Measurements from ENCODE around the gene RBPJL. TPM values are rescaled to one million over a fixed set of nuclear protein-coding genes. Genes with fewer than 3 reads are reported as not detected.

Gene RBPJL
- total and polyA plus RNA-seq, 2 of the 13 experiments (the other 11 are each of a cell fraction or from before 2014, with no cell fraction given): not detected

- no peak for TF ChIP-seq FOXP1 (IDR thresholded peaks at IDR 0.05)
- TF ChIP-seq FOXP1 (CRISPR knock-in tag; IDR thresholded peaks at IDR 0.05): peak; percentile 61; the same call in 1 of the 2 replicates
- 0 out of 2 replicates have a peak, but pooled peaks have one; percentile 54 for TF ChIP-seq ZNF33B (CRISPR knock-in tag; IDR thresholded peaks at IDR 0.05)
- TF ChIP-seq, protein P1, sequence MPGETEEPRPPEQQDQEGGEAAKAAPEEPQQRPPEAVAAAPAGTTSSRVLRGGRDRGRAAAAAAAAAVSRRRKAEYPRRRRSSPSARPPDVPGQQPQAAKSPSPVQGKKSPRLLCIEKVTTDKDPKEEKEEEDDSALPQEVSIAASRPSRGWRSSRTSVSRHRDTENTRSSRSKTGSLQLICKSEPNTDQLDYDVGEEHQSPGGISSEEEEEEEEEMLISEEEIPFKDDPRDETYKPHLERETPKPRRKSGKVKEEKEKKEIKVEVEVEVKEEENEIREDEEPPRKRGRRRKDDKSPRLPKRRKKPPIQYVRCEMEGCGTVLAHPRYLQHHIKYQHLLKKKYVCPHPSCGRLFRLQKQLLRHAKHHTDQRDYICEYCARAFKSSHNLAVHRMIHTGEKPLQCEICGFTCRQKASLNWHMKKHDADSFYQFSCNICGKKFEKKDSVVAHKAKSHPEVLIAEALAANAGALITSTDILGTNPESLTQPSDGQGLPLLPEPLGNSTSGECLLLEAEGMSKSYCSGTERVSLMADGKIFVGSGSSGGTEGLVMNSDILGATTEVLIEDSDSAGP (CRISPR knock-in tag; IDR thresholded peaks at IDR 0.05; ENCODE audit: borderline replicate concordance): no peak
- 0 out of 2 replicates have a peak, but pooled peaks have one; percentile 25 for TF ChIP-seq ZSCAN31 (CRISPR knock-in tag; IDR thresholded peaks at IDR 0.05; ENCODE audit: low read depth)
Measured at GRCh38 chr20:45338121-45339030, 31.7 kb downstream of the RBPJL start (continued).

DNA sequence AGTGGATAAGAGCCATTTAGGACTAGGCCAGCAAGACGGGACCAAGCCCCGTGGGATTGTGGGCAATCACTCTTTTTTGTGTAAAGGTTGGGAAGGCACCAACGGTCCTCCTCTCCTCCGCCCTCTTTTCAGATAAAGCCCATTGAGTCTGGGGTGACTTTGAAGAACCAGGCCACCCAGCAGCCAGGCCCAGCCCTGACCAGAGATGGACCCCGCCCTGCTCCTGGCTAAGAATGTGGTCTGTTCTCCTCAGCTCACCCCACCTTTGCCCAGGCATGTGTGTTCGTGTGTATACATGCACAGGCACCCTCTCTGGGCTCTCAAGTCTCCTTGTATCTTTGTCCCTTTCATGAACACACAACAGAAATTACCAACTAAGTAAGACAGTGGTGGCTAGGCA is 32.4 kb downstream of the RBPJL start:
- in situ Hi-C loops (cut with HindIII; ENCODE audit: extremely low pct_ligation_motif_present, low pct_unique_long_range_greater_than_20kb) (no loop called here), intact Hi-C loops (cut with micrococcal nuclease; ENCODE audit: unreplicated experiment) (no loop called here)
- H3K79me2 ChIP-seq (ENCODE audit: insufficient read depth, low read length): peaks cover 44% of the 10 kb centered on the region
- H3K27me3 ChIP-seq (ENCODE audit: control insufficient read depth in 1 of 2, insufficient read depth in 2 of 2, low read length in 2 of 2): no peaks in the 10 kb centered on the region
- CTCF ChIA-PET (ENCODE audit: low intra/inter-chr PET ratio, low total read pairs): no interaction called here
- H4K20me1 ChIP-seq (ENCODE audit: insufficient read depth, low read length): no peaks in the 10 kb centered on the region
- H3K36me3 ChIP-seq (replicated peaks in 1 of 2; ENCODE audit: control insufficient read depth in 1 of 2, insufficient read depth in 2 of 2, low read length in 2 of 2): peaks cover 6 to 7% of the 10 kb centered on the region in 2 experiments; a peak in 3 of 5 replicates
- H3K27ac ChIP-seq (ENCODE audit: extremely low read length, insufficient read depth, low read length): peak overlapping the region; percentile 80
- BruUV-seq (replicated peaks): no TSS peak
- 77% methylated on average over 6 of the region's 6 CpGs for WGBS (ENCODE audit: low lambda C conversion rate)
- POLR2A ChIA-PET: interaction anchor here (0.6 to 23.9 kb wide), 3 partner anchors 21 to 429 kb away, joined by 3 to 1422 read pairs (median 25); partner anchors contain the start of genes PABPC1L, SDC4 and SYS1
- no peaks in the 10 kb centered on the region for H3K9me3 ChIP-seq (ENCODE audit: low read length)
- peaks cover 83% of the 10 kb centered on the region for H3K4me1 ChIP-seq (ENCODE audit: insufficient read depth, low read length)
- peak overlapping the region; percentile 84 for H3K4me2 ChIP-seq (ENCODE audit: low read depth, low read length)
- H2AFZ ChIP-seq (ENCODE audit: low read length): no peak overlapping the region
- H3K9ac ChIP-seq (ENCODE audit: insufficient read depth, low read depth, low read length): peak overlapping the region; percentile 70; the same call in 1 of the 2 replicates
- FAIRE-seq (peak; percentile 12), ATAC-seq (no peak), DNase-seq (ENCODE audit: low spot score) (no peak)
- no peak overlapping the region for H3K4me3 ChIP-seq (replicated peaks in 1 of 3; ENCODE audit: insufficient read depth in 1 of 3, low read depth in 2 of 3, low read length in 3 of 3)
- TF ChIP-seq JUNB (CRISPR knock-in tag; IDR thresholded peaks at IDR 0.05; ENCODE audit: borderline replicate concordance): no peak
- TF ChIP-seq ZNF501 (CRISPR knock-in tag; IDR thresholded peaks at IDR 0.05): no peak
- TF ChIP-seq, protein P2, sequence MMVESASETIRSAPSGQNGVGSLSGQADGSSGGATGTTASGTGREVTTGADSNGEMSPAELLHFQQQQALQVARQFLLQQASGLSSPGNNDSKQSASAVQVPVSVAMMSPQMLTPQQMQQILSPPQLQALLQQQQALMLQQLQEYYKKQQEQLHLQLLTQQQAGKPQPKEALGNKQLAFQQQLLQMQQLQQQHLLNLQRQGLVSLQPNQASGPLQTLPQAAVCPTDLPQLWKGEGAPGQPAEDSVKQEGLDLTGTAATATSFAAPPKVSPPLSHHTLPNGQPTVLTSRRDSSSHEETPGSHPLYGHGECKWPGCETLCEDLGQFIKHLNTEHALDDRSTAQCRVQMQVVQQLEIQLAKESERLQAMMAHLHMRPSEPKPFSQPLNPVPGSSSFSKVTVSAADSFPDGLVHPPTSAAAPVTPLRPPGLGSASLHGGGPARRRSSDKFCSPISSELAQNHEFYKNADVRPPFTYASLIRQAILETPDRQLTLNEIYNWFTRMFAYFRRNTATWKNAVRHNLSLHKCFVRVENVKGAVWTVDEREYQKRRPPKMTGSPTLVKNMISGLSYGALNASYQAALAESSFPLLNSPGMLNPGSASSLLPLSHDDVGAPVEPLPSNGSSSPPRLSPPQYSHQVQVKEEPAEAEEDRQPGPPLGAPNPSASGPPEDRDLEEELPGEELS (CRISPR knock-in tag; IDR thresholded peaks at IDR 0.05): no peak
- TF ChIP-seq MXI1 (IDR thresholded peaks at IDR 0.05; ENCODE audit: borderline replicate concordance, low read depth, low read length): no peak
- peak; percentile 35; the same call in 1 of the 2 replicates for TF ChIP-seq ZNF253 (CRISPR knock-in tag; IDR thresholded peaks at IDR 0.05; ENCODE audit: borderline replicate concordance)
- TF ChIP-seq, protein P3, sequence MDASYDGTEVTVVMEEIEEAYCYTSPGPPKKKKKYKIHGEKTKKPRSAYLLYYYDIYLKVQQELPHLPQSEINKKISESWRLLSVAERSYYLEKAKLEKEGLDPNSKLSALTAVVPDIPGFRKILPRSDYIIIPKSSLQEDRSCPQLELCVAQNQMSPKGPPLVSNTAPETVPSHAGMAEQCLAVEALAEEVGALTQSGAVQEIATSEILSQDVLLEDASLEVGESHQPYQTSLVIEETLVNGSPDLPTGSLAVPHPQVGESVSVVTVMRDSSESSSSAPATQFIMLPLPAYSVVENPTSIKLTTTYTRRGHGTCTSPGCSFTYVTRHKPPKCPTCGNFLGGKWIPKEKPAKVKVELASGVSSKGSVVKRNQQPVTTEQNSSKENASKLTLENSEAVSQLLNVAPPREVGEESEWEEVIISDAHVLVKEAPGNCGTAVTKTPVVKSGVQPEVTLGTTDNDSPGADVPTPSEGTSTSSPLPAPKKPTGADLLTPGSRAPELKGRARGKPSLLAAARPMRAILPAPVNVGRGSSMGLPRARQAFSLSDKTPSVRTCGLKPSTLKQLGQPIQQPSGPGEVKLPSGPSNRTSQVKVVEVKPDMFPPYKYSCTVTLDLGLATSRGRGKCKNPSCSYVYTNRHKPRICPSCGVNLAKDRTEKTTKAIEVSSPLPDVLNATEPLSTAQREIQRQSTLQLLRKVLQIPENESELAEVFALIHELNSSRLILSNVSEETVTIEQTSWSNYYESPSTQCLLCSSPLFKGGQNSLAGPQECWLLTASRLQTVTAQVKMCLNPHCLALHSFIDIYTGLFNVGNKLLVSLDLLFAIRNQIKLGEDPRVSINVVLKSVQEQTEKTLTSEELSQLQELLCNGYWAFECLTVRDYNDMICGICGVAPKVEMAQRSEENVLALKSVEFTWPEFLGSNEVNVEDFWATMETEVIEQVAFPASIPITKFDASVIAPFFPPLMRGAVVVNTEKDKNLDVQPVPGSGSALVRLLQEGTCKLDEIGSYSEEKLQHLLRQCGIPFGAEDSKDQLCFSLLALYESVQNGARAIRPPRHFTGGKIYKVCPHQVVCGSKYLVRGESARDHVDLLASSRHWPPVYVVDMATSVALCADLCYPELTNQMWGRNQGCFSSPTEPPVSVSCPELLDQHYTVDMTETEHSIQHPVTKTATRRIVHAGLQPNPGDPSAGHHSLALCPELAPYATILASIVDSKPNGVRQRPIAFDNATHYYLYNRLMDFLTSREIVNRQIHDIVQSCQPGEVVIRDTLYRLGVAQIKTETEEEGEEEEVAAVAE (CRISPR knock-in tag; IDR thresholded peaks at IDR 0.05; ENCODE audit: borderline replicate concordance): no peak

All from HepG2 (cell line).